ENCODE results near the gene ITPRIPL1. TPM values are rescaled to one million over a fixed set of nuclear protein-coding genes. Genes with fewer than 3 reads are reported as not detected.

ITPRIPL1 gene
- total RNA-seq, 1 donor from 2014 or later, result 1.6 TPM

DNA sequence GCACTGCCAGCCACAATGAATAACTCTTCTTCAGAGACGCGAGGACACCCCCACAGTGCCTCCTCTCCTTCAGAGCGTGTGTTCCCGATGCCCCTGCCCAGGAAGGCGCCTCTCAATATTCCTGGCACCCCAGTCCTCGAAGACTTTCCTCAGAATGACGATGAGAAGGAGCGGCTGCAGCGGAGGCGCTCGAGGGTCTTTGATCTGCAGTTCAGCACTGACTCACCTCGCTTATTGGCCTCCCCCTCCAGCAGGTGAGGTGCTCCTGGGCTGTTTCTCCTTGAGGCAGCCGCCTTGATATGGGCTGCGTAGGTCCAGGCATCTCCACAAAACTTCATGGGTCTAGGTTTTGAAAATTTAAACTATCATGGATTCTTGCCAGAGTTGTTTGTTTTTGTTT, 16.5 kb downstream of the ITPRIPL1 start:
- DNase-seq (ENCODE audit: low read depth) (no peak), FAIRE-seq (no peak)
- no peaks in the 10 kb centered on the region for H3K27me3 ChIP-seq (ENCODE audit: control insufficient read depth, insufficient read depth, low read length)
- H3K36me3 ChIP-seq (ENCODE audit: control insufficient read depth, insufficient read depth, low read length), result no peaks in the 10 kb centered on the region
- no peak overlapping the region for H3K4me3 ChIP-seq (ENCODE audit: low read depth, low read length)
- TF ChIP-seq CTCF (IDR thresholded peaks at IDR 0.05; ENCODE audit: insufficient read depth, low read length, severe bottlenecking), result no peak

GRCh38 chr2:96342085-96342484, 17.0 kb downstream of the ITPRIPL1 start:
- FAIRE-seq (no peak), DNase-seq (ENCODE audit: low read depth) (peak; percentile 74)
- Histone ChIP-seq H3K4me3 (ENCODE audit: low read depth, low read length) (no peak overlapping the region), H3K27me3 (ENCODE audit: control insufficient read depth, insufficient read depth, low read length) (no peaks in the 10 kb centered on the region), H3K36me3 (ENCODE audit: control insufficient read depth, insufficient read depth, low read length) (no peaks in the 10 kb centered on the region)
- TF ChIP-seq CTCF (IDR thresholded peaks at IDR 0.05; ENCODE audit: insufficient read depth, low read length, severe bottlenecking), result no peak

GRCh38 chr2:96344011-96344410, 18.9 kb downstream of the ITPRIPL1 start:
- H3K4me3 ChIP-seq (ENCODE audit: low read depth, low read length), result no peak overlapping the region
- no peaks in the 10 kb centered on the region for H3K36me3 ChIP-seq (ENCODE audit: control insufficient read depth, insufficient read depth, low read length)
- FAIRE-seq (no peak), DNase-seq (ENCODE audit: low read depth) (no peak)
- TF ChIP-seq CTCF (IDR thresholded peaks at IDR 0.05; ENCODE audit: insufficient read depth, low read length, severe bottlenecking), result no peak
- no peaks in the 10 kb centered on the region for H3K27me3 ChIP-seq (ENCODE audit: control insufficient read depth, insufficient read depth, low read length)

- Histone ChIP-seq H3K36me3 (ENCODE audit: control insufficient read depth, insufficient read depth, low read length) (peaks cover 1% of the 10 kb centered on the region), H3K27me3 (ENCODE audit: control insufficient read depth, insufficient read depth, low read length) (no peaks in the 10 kb centered on the region), H3K4me3 (ENCODE audit: low read depth, low read length) (no peak overlapping the region)
- DNase-seq (ENCODE audit: low read depth) (no peak), FAIRE-seq (no peak)
- peak; percentile 46 for TF ChIP-seq CTCF (IDR thresholded peaks at IDR 0.05; ENCODE audit: insufficient read depth, low read length, severe bottlenecking)
These were observed 20.3 kb downstream of the ITPRIPL1 start for GRCh38 chr2:96345438-96345837.

GRCh38 chr2:96345868-96346462, 20.8 kb downstream of the ITPRIPL1 start:
- Histone ChIP-seq H3K4me3 (ENCODE audit: low read depth, low read length) (no peak overlapping the region), H3K36me3 (ENCODE audit: control insufficient read depth, insufficient read depth, low read length) (peaks cover 3% of the 10 kb centered on the region), H3K27me3 (ENCODE audit: control insufficient read depth, insufficient read depth, low read length) (no peaks in the 10 kb centered on the region)
- FAIRE-seq (no peak), DNase-seq (ENCODE audit: low read depth) (no peak)
- no peak for TF ChIP-seq CTCF (IDR thresholded peaks at IDR 0.05; ENCODE audit: insufficient read depth, low read length, severe bottlenecking)

- Histone ChIP-seq H3K27me3 (ENCODE audit: control insufficient read depth, insufficient read depth, low read length) (no peaks in the 10 kb centered on the region), H3K36me3 (ENCODE audit: control insufficient read depth, insufficient read depth, low read length) (peaks cover 3% of the 10 kb centered on the region), H3K4me3 (ENCODE audit: low read depth, low read length) (no peak overlapping the region)
- DNase-seq (ENCODE audit: low read depth) (no peak), FAIRE-seq (no peak)
- TF ChIP-seq CTCF (IDR thresholded peaks at IDR 0.05; ENCODE audit: insufficient read depth, low read length, severe bottlenecking), result no peak
These were observed 22.3 kb downstream of the ITPRIPL1 start for GRCh38 chr2:96347395-96347794.

Measured in bronchial epithelial cell (primary cell).